GM19023 (cell line): Measurements from ENCODE around the gene C3orf18.

Experiments used
- ATAC-seq: cut with Tn5 transposase; IDR thresholded peaks from one replicate; pipeline ENCODE4 v1.9.1; 2021; ENCODE audit warnings: mild to moderate bottlenecking, moderate library complexity; ENCODE audit not compliant: unreplicated experiment

C3orf18 gene

GRCh38 chr3:50567386-50568167 is at the start of gene C3orf18:
Gene C3orf18 (minus strand): TSS chr3:50567747. CDS start chr3:50565699, 2,048 bp downstream.
- ATAC-seq, result peak; percentile 88

GRCh38 chr3:50616770-50617095 is 49.2 kb upstream of the C3orf18 start:
- ATAC-seq, result peak; percentile 55

- ATAC-seq, result peak; percentile 33
Measured at GRCh38 chr3:50616003-50616769, 48.6 kb upstream of the C3orf18 start.

GRCh38 chr3:50615190-50615589 is 47.6 kb upstream of the C3orf18 start:
- ATAC-seq, result no peak

- ATAC-seq, result no peak
Measured at GRCh38 chr3:50612970-50613846, 45.7 kb upstream of the C3orf18 start.

GRCh38 chr3:50612234-50612882 is 44.8 kb upstream of the C3orf18 start:
- peak; percentile 16 for ATAC-seq

GRCh38 chr3:50611464-50612233 is 44.1 kb upstream of the C3orf18 start, which contains the start of gene CISH:
Gene CISH (minus strand): TSS chr3:50611774. CDS start chr3:50611650, 124 bp downstream.
- ATAC-seq, result peak; percentile 79

GRCh38 chr3:50610992-50611463 is 43.5 kb upstream of the C3orf18 start:
- ATAC-seq, result no peak

- ATAC-seq, result no peak
Measured at GRCh38 chr3:50610181-50610971, 42.8 kb upstream of the C3orf18 start.

GRCh38 chr3:50609763-50610085 is 42.2 kb upstream of the C3orf18 start:
- ATAC-seq, result no peak

- ATAC-seq, result no peak
Measured at GRCh38 chr3:50609071-50609762, 41.7 kb upstream of the C3orf18 start.

- ATAC-seq, result no peak
Measured at GRCh38 chr3:50608278-50608677, 40.7 kb upstream of the C3orf18 start.

- ATAC-seq, result no peak
Measured at GRCh38 chr3:50607271-50608091, 39.9 kb upstream of the C3orf18 start.

- ATAC-seq, result no peak
Measured at GRCh38 chr3:50606596-50606995, 39.0 kb upstream of the C3orf18 start.

- ATAC-seq, result no peak
Measured at GRCh38 chr3:50605901-50606326, 38.4 kb upstream of the C3orf18 start.

GRCh38 chr3:50604628-50605588 is 37.4 kb upstream of the C3orf18 start:
- no peak for ATAC-seq
